Loucy (cell line): Measurements from ENCODE around the gene FAM50A.

Experiments used
- EZH2phosphoT487 ChIP-seq: fragments of 200-600 bp; IDR thresholded peaks from 2 replicates; pipeline ENCODE4 v1.6.1; 2018; ENCODE audit warnings: antibody characterized with exemption, mild to moderate bottlenecking, moderate library complexity, borderline replicate concordance
- TF ChIP-seq, protein P1 (sequence below): fragments of 200-600 bp; sonication (generic); conservative IDR thresholded peaks from 2 replicates; pipeline ENCODE4 v1.5.1; 2014; ENCODE audit warnings: mild to moderate bottlenecking, antibody characterized with exemption, low read length

DNA sequence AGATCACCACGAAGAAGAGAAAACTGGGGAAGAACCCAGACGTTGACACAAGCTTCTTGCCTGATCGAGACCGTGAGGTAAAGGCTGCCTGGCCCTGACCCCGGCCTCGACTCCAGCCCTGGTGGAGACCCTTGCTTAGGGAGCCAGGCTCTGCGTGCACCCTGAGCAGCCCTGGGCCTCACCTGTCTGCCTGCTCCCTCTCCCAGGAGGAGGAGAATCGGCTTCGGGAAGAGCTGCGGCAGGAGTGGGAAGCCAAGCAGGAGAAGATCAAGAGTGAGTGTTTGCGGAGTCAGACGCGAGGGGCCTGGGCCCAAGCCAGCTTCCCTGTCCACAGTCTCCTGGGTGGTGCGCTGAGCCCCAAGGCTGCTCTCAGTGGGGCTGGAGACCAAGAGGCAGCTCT, 4.5 kb downstream of the FAM50A start:
- TF ChIP-seq, protein P1, sequence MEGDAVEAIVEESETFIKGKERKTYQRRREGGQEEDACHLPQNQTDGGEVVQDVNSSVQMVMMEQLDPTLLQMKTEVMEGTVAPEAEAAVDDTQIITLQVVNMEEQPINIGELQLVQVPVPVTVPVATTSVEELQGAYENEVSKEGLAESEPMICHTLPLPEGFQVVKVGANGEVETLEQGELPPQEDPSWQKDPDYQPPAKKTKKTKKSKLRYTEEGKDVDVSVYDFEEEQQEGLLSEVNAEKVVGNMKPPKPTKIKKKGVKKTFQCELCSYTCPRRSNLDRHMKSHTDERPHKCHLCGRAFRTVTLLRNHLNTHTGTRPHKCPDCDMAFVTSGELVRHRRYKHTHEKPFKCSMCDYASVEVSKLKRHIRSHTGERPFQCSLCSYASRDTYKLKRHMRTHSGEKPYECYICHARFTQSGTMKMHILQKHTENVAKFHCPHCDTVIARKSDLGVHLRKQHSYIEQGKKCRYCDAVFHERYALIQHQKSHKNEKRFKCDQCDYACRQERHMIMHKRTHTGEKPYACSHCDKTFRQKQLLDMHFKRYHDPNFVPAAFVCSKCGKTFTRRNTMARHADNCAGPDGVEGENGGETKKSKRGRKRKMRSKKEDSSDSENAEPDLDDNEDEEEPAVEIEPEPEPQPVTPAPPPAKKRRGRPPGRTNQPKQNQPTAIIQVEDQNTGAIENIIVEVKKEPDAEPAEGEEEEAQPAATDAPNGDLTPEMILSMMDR: no peak
- no peak for TF ChIP-seq EZH2phosphoT487
